ENCODE measurements around the gene GAPT. TPM values are rescaled to one million over a fixed set of nuclear protein-coding genes. Genes with fewer than 3 reads are reported as not detected.

Gene GAPT
- total and polyA plus RNA-seq, 4 donors = 0.17 to 2.5 (median 0.94) TPM

DNA sequence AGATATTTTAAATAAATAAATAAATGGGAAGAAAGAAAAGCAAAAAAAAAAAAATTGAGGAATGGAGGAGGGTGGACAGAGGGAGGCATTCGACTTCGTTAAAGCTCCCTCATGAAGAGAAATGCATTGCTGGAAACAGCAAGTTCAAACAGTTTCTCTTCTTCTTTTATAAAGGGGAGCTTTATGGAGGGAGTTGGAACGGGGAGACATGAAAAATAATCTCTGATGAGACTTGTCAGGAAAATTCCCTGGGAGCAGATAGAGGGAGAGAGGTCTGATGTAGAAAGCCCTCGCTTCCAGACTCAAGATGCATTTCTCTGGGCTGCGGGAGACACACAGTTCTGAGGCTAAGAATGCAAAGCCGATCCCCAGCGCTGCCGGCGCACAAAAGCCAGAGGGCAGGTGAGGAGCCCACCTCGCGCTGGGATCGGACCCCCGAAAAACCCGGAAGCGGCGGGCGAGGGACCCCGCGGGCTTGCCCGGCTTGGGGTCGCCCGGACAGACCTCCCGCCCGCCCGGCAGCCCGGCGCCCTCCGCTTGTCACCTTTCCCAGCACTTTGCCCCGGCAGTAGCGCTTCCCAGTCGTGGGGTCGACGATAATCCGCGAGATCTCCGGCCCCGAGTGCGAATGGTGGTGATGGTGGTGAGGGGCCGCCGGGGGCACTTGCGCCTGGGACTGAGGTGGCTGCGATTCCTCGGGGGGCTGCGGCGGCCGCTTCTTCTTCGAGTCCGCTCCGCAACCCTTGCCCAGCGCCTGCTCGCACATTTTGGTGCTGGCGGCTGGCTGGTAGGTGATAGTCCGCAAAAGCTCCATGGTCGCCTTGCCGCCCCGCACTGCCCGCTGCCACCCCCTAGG, 31.9 kb upstream of the GAPT start:
- peaks cover 2 to 17% (median 12%) of the 10 kb centered on the region in 4 donors for H3K4me1 ChIP-seq (ENCODE audit: control insufficient read depth in 4 of 4, insufficient read depth in 4 of 4, low read length in 3 of 4)
- peak; percentile 36 for DNase-seq (ENCODE audit: low spot score)

DNA sequence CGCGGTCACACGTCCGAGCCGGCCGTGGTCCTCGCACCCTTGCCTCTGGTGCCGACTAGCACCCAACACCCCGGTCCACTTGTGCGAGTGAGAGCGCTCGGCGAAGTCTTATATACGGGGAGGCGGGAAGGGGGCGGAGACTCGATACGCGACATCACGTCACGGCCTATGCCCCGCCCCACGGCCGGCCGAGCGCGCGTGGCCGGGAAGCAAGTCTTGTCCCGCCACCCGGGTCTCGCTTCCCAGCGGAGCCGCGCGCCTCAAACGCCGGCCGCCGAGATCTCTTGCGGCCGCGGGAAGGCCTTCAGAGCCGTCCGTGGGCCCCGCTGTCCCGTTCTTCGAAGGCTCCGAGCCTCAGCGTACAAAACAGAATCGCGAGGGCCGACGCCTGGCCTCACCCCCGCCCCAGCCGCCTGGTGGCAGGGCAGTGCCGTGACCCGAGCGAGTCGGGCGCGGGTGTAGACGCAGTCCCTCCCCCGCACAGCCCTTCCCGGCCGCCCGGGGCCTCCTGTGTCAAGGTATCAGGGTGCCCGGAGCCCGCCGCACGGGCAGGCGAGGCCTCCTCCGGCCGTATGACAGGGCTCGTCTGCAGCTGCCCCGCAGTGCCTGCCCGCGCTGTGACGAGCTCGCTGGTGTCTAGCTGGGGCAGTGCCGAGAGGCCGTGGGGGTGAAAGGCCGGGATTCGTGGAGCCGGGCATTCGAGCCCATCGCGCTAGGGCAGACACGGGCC, 31.1 kb upstream of the GAPT start, which contains the start of gene PLK2:
PLK2 (minus strand) TSS at position 85 of the 730 bp plus-strand sequence. CDS start 127 bp downstream, outside the sequence.
- Histone ChIP-seq H3K9ac (ENCODE audit: low read depth in 1 of 2, low read length in 2 of 2) (peak within 1 kb of the TSS; percentile 80 to 82), H3K27me3 (ENCODE audit: control insufficient read depth in 4 of 4, insufficient read depth in 4 of 4, low read length in 3 of 4) (no peaks in the 10 kb centered on the region), H3K36me3 (ENCODE audit: control insufficient read depth in 4 of 4, insufficient read depth in 3 of 4, low read depth in 1 of 4, low read length in 3 of 4) (peaks cover 0 to 25% (median 20%) of the 10 kb centered on the region in 4 donors), H3K9me3 (ENCODE audit: control insufficient read depth in 4 of 4, low read length in 3 of 4) (no peaks in the 10 kb centered on the region), H3K4me1 (ENCODE audit: control insufficient read depth in 4 of 4, insufficient read depth in 4 of 4, low read length in 3 of 4) (peaks cover 2 to 17% (median 12%) of the 10 kb centered on the region in 4 donors), H3K27ac (ENCODE audit: low read depth in 1 of 2, low read length in 2 of 2) (peak within 1 kb of the TSS; percentile 87 to 99), H3K4me3 (ENCODE audit: low read depth in 1 of 3, low read length in 3 of 3) (peak within 1 kb of the TSS; percentile 68 to 84 (median 82))
- peak; percentile 96 for DNase-seq (ENCODE audit: low spot score)
- WGBS = under 1% methylated on average over 89 of the region's 89 CpGs
- peak; percentile 100 for TF ChIP-seq TAF1 (conservative IDR thresholded peaks at IDR 0.05)
- peak; percentile 61 for TF ChIP-seq SP1 (IDR thresholded peaks at IDR 0.05)
- TF ChIP-seq NR2F2 (IDR thresholded peaks at IDR 0.05) = no peak
- no peak for TF ChIP-seq FOXA2 (IDR thresholded peaks at IDR 0.05)
- TF ChIP-seq HNF4G (IDR thresholded peaks at IDR 0.05) = no peak
- TF ChIP-seq, protein P1, sequence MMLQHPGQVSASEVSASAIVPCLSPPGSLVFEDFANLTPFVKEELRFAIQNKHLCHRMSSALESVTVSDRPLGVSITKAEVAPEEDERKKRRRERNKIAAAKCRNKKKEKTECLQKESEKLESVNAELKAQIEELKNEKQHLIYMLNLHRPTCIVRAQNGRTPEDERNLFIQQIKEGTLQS (IDR thresholded peaks at IDR 0.05) = no peak
- TF ChIP-seq, protein P2, sequence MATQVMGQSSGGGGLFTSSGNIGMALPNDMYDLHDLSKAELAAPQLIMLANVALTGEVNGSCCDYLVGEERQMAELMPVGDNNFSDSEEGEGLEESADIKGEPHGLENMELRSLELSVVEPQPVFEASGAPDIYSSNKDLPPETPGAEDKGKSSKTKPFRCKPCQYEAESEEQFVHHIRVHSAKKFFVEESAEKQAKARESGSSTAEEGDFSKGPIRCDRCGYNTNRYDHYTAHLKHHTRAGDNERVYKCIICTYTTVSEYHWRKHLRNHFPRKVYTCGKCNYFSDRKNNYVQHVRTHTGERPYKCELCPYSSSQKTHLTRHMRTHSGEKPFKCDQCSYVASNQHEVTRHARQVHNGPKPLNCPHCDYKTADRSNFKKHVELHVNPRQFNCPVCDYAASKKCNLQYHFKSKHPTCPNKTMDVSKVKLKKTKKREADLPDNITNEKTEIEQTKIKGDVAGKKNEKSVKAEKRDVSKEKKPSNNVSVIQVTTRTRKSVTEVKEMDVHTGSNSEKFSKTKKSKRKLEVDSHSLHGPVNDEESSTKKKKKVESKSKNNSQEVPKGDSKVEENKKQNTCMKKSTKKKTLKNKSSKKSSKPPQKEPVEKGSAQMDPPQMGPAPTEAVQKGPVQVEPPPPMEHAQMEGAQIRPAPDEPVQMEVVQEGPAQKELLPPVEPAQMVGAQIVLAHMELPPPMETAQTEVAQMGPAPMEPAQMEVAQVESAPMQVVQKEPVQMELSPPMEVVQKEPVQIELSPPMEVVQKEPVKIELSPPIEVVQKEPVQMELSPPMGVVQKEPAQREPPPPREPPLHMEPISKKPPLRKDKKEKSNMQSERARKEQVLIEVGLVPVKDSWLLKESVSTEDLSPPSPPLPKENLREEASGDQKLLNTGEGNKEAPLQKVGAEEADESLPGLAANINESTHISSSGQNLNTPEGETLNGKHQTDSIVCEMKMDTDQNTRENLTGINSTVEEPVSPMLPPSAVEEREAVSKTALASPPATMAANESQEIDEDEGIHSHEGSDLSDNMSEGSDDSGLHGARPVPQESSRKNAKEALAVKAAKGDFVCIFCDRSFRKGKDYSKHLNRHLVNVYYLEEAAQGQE (IDR thresholded peaks at IDR 0.05) = peak; percentile 96
- TF ChIP-seq, protein P3, sequence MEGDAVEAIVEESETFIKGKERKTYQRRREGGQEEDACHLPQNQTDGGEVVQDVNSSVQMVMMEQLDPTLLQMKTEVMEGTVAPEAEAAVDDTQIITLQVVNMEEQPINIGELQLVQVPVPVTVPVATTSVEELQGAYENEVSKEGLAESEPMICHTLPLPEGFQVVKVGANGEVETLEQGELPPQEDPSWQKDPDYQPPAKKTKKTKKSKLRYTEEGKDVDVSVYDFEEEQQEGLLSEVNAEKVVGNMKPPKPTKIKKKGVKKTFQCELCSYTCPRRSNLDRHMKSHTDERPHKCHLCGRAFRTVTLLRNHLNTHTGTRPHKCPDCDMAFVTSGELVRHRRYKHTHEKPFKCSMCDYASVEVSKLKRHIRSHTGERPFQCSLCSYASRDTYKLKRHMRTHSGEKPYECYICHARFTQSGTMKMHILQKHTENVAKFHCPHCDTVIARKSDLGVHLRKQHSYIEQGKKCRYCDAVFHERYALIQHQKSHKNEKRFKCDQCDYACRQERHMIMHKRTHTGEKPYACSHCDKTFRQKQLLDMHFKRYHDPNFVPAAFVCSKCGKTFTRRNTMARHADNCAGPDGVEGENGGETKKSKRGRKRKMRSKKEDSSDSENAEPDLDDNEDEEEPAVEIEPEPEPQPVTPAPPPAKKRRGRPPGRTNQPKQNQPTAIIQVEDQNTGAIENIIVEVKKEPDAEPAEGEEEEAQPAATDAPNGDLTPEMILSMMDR (IDR thresholded peaks at IDR 0.05; ENCODE audit: low read depth, low read length, missing input control) = peak; percentile 64
- peak in 1 of 2 donors; percentile 4 for TF ChIP-seq RAD21 (IDR thresholded peaks at IDR 0.05)
- peak in 1 of 2 donors; percentile 16 for TF ChIP-seq EGR1 (IDR thresholded peaks at IDR 0.05; ENCODE audit: low read depth in 2 of 2)

More for the DNA sequence above, 31.9 kb upstream of the GAPT start:
- Histone ChIP-seq H3K27me3 (ENCODE audit: control insufficient read depth in 4 of 4, insufficient read depth in 4 of 4, low read length in 3 of 4) (no peaks in the 10 kb centered on the region), H3K9ac (ENCODE audit: low read depth in 1 of 2, low read length in 2 of 2) (peak overlapping the region; percentile 80 to 82), H3K27ac (ENCODE audit: low read depth in 1 of 2, low read length in 2 of 2) (peak overlapping the region; percentile 87 to 99), H3K4me3 (ENCODE audit: low read depth in 1 of 3, low read length in 3 of 3) (peak overlapping the region; percentile 68 to 84 (median 82)), H3K9me3 (ENCODE audit: control insufficient read depth in 4 of 4, low read length in 3 of 4) (no peaks in the 10 kb centered on the region), H3K36me3 (ENCODE audit: control insufficient read depth in 4 of 4, insufficient read depth in 3 of 4, low read depth in 1 of 4, low read length in 3 of 4) (peaks cover 0 to 32% (median 26%) of the 10 kb centered on the region in 4 donors)
- whole genome bisulfite sequencing = under 1% methylated on average over 57 of the region's 57 CpGs
- no peak for TF ChIP-seq SP1 (IDR thresholded peaks at IDR 0.05)
- TF ChIP-seq, protein P4, sequence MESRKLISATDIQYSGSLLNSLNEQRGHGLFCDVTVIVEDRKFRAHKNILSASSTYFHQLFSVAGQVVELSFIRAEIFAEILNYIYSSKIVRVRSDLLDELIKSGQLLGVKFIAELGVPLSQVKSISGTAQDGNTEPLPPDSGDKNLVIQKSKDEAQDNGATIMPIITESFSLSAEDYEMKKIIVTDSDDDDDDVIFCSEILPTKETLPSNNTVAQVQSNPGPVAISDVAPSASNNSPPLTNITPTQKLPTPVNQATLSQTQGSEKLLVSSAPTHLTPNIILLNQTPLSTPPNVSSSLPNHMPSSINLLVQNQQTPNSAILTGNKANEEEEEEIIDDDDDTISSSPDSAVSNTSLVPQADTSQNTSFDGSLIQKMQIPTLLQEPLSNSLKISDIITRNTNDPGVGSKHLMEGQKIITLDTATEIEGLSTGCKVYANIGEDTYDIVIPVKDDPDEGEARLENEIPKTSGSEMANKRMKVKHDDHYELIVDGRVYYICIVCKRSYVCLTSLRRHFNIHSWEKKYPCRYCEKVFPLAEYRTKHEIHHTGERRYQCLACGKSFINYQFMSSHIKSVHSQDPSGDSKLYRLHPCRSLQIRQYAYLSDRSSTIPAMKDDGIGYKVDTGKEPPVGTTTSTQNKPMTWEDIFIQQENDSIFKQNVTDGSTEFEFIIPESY (IDR thresholded peaks at IDR 0.05) = no peak
- TF ChIP-seq, protein P3 (IDR thresholded peaks at IDR 0.05; ENCODE audit: low read depth, low read length, missing input control) = no peak
- TF ChIP-seq HNF4G (IDR thresholded peaks at IDR 0.05) = no peak
- no peak for TF ChIP-seq GABPA (IDR thresholded peaks at IDR 0.05 in 1 of 2, conservative IDR thresholded peaks at IDR 0.05 in 1 of 2)
- TF ChIP-seq FOXA1 (IDR thresholded peaks at IDR 0.05) = no peak
- no peak for TF ChIP-seq FOXA2 (IDR thresholded peaks at IDR 0.05)
- no peak for TF ChIP-seq TAF1 (conservative IDR thresholded peaks at IDR 0.05)
- no peak for TF ChIP-seq YY1 (IDR thresholded peaks at IDR 0.05)
